Naive thymus-derived CD4-positive, alpha-beta T cell (primary cell): ENCODE results near the gene OPA1. TPM values are rescaled to one million over a fixed set of nuclear protein-coding genes. Genes with fewer than 3 reads are reported as not detected.

Experiments used
- ATAC-seq: fragments of 150-1000 bp; cut with Tn5 transposase; 2 replicates; pipeline ENCODE4 v1.10.0; 2021; ENCODE audit warnings: mild to moderate bottlenecking, moderate library complexity
- CTCF ChIA-PET: fragments of 350-600 bp; sonication (Branson Sonifier 250); formaldehyde crosslinking; loops from one replicate; lab custom pipeline; 2021; ENCODE audit warnings: antibody characterized with exemption; lab: Charles Lee
- POLR2A ChIA-PET: fragments of 350-600 bp; sonication (Branson Sonifier 250); formaldehyde crosslinking; loops from one replicate; lab custom pipeline; 2021; ENCODE audit warnings: antibody characterized with exemption, inconsistent platforms; lab: Charles Lee
- DNase-seq, 9 donors: peaks; one replicate each; pipeline versions ENCODE4 v3.0.0 to v3.0.0-alpha.2; 2020 to 2022; ENCODE audit warnings: mixed read lengths in 1 of 9
- H3K27ac ChIP-seq: one replicate; pipeline ENCODE4 v1.7.0; 2013; ENCODE audit warnings: mild to moderate bottlenecking, low read depth, low read length, moderate library complexity
- H3K27me3 ChIP-seq, 2 donors: one replicate each; pipeline ENCODE4 v1.7.0; 2013; ENCODE audit warnings: low read length in 2 of 2, mild to moderate bottlenecking in 2 of 2, moderate library complexity in 2 of 2; ENCODE audit not compliant: control insufficient read depth in 2 of 2, insufficient read depth in 2 of 2
- H3K36me3 ChIP-seq, 3 experiments: 1 replicate in 2 of 3; 2 replicates in 1 of 3; pipeline ENCODE4 v1.7.0; 2013; ENCODE audit warnings: low read length in 3 of 3, mild to moderate bottlenecking in 3 of 3, moderate library complexity in 1 of 3; ENCODE audit not compliant: insufficient read depth in 3 of 3, control insufficient read depth in 2 of 3
- H3K4me1 ChIP-seq, 2 donors: one replicate each; pipeline ENCODE4 v1.7.0; 2013; ENCODE audit warnings: low read length in 2 of 2, mild to moderate bottlenecking in 2 of 2, moderate library complexity in 1 of 2; ENCODE audit not compliant: control insufficient read depth in 2 of 2, insufficient read depth in 2 of 2
- H3K4me3 ChIP-seq: 2 replicates; pipeline ENCODE4 v1.7.0; 2013; ENCODE audit warnings: mild to moderate bottlenecking, low read length
- H3K9me3 ChIP-seq, 3 experiments: 1 replicate in 2 of 3; 2 replicates in 1 of 3; pipeline ENCODE4 v1.7.0; 2013; ENCODE audit warnings: low read length in 3 of 3; ENCODE audit not compliant: control insufficient read depth in 2 of 3
- H3K27ac Mint-ChIP-seq, 9 donors: one replicate each; pipeline ENCODE4 v1.8.0; 2020 to 2022; ENCODE audit warnings: mixed read lengths in 9 of 9, mild to moderate bottlenecking in 8 of 9, moderate library complexity in 5 of 9, inconsistent platforms in 2 of 9
- H3K27me3 Mint-ChIP-seq, 5 donors: one replicate each; pipeline ENCODE4 v1.8.0; 2021 to 2022; ENCODE audit warnings: mixed read lengths in 5 of 5, mild to moderate bottlenecking in 1 of 5
- H3K36me3 Mint-ChIP-seq, 5 donors: one replicate each; pipeline ENCODE4 v1.8.0; 2020 to 2022; ENCODE audit warnings: mixed read lengths in 5 of 5, mild to moderate bottlenecking in 3 of 5, inconsistent platforms in 1 of 5
- H3K4me1 Mint-ChIP-seq, 7 donors: one replicate each; pipeline ENCODE4 v1.8.0; 2020 to 2022; ENCODE audit warnings: mixed read lengths in 7 of 7, mild to moderate bottlenecking in 3 of 7, inconsistent platforms in 1 of 7
- H3K4me3 Mint-ChIP-seq, 10 donors: one replicate each; pipeline ENCODE4 v1.8.0; 2020 to 2022; ENCODE audit warnings: mild to moderate bottlenecking in 10 of 10, mixed read lengths in 10 of 10, moderate library complexity in 6 of 10, inconsistent platforms in 2 of 10
- H3K9me3 Mint-ChIP-seq, 11 donors: one replicate each; pipeline ENCODE4 v1.8.0; 2020 to 2022; ENCODE audit warnings: mixed read lengths in 11 of 11, mild to moderate bottlenecking in 4 of 11, inconsistent platforms in 1 of 11, moderate library complexity in 1 of 11
- intact Hi-C, 2 donors: fragments of 100-400 bp; cut with micrococcal nuclease; formaldehyde crosslinking; loops; one replicate each; pipeline ENCODE4 v1.15.1; 2023
- polyA plus RNA-seq, 2 donors: library from polyadenylated mRNA; unstranded; fragments of 300-500 nt; fragmentation: Illumina TruSeq; gene quantifications; one replicate each; pipeline ENCODE4 v1.2.3, GENCODE V29; 2021
- total RNA-seq, 6 experiments: library from RNA in 5 of 6; stranded (reverse) in 5 of 6; gene quantifications; 1 replicate in 5 of 6; 2 replicates in 1 of 6; pipeline ENCODE4 v1.2.3 and lab custom pipeline; 2021 to 2026

Gene OPA1
- total and polyA plus RNA-seq, 7 experiments from 2014 or later: 22.9 to 70.0 (median 53.4) TPM

DNA sequence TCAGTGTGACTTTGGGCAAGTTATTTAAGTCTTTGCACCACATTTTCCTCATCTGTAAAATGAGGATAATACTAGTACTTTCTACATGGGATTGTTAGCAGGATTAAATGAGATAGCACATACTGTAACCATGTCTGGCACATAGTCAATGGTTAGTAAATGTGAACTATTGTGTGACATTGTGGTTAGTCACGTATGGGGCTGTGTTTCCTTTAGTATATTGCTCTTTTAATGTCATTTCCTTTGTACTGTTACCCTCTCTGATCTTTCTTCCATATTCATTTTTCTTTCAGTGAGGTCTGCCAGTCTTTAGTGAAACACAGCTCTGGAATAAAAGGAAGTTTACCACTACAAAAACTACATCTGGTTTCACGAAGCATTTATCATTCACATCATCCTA, 21.4 kb downstream of the OPA1 start:
- Mint-ChIP-seq H3K4me3 (peak overlapping the region in 9 of 10 donors; percentile 10 to 79 (median 53)), H3K27ac (peak overlapping the region; percentile 1 to 81 (median 61)), H3K27me3 (no peaks in the 10 kb centered on the region), H3K4me1 (peaks cover 17 to 33% (median 25%) of the 10 kb centered on the region in 7 donors), H3K36me3 (peaks cover 10 to 60% (median 43%) of the 10 kb centered on the region in 5 donors), H3K9me3 (peaks cover 0 to 19% (median 3%) of the 10 kb centered on the region in 11 donors)
- Histone ChIP-seq H3K4me1 (peaks cover 0 to 12% of the 10 kb centered on the region in 2 donors), H3K9me3 (peaks cover 0 to 9% (median 0%) of the 10 kb centered on the region in 3 experiments), H3K27me3 (no peaks in the 10 kb centered on the region), H3K27ac (no peak overlapping the region), H3K36me3 (peaks cover 0 to 24% (median 4%) of the 10 kb centered on the region in 3 experiments), H3K4me3 (no peak overlapping the region)
- ChIA-PET POLR2A (no interaction called here), CTCF (no interaction called here)
- intact Hi-C loops: no loop called here
- DNase-seq (peak in 3 of 9 donors; percentile 9 to 31 (median 27)), ATAC-seq (peak; percentile 75)

DNA sequence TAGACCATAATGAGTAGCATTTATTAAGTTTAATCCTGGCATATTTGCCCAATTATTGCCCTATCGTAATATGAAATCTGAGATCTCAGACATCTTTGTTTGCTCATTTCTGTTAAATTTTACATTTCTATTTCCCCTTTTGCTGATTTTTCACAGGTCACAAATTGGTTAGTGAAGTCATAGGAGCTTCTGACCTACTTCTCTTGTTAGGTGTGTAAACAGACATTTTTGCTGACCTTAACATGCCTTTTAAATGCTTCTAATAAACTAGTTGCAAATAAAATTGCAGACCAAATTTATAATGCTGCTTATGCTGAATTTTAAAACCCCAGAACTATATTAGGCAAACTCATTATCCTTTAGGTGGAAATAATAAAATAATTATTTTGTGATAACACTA, 24.6 kb downstream of the OPA1 start:
- H3K27me3 Mint-ChIP-seq: no peaks in the 10 kb centered on the region
- peaks cover 0 to 5% (median 0%) of the 10 kb centered on the region in 11 donors for H3K9me3 Mint-ChIP-seq

DNA sequence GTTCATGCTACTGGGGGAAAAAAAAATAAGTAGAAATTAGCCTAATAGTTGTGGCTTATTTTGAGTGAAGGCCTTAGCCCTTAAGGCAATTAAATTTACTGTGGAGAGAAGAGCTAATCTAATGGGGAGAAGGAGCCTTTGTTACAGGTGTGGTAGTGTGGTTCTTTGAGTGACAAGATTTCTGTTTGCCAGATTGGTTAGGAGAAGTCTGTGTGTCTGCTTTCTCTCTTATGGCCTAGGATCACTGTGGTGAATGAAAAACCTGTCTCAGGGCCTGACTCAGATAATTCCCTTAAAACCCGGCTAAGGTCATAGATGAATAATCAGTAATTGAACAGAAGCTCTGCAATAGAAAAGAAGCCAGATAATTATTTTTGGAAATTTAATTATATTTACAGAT, 27.0 kb downstream of the OPA1 start:
- POLR2A ChIA-PET: no interaction called here
- CTCF ChIA-PET: interaction anchor here (0.7 to 0.8 kb wide), 2 partner anchors 20 to 46 kb away, joined by 3 read pairs; no protein-coding TSS in a partner anchor

More for the DNA sequence above, 24.6 kb downstream of the OPA1 start:
- Histone ChIP-seq H3K27ac (no peak overlapping the region), H3K27me3 (no peaks in the 10 kb centered on the region), H3K4me3 (no peak overlapping the region), H3K9me3 (peaks cover 0 to 5% (median 0%) of the 10 kb centered on the region in 3 experiments), H3K4me1 (peaks cover 0 to 12% of the 10 kb centered on the region in 2 donors), H3K36me3 (peaks cover 4 to 34% (median 5%) of the 10 kb centered on the region in 3 experiments)
- intact Hi-C loops: no loop called here
- Mint-ChIP-seq H3K4me1 (peaks cover 16 to 32% (median 19%) of the 10 kb centered on the region in 7 donors), H3K27ac (no peak overlapping the region), H3K36me3 (peaks cover 10 to 53% (median 42%) of the 10 kb centered on the region in 5 donors), H3K4me3 (no peak overlapping the region)
- CTCF ChIA-PET: no interaction called here
- DNase-seq: no peak
- POLR2A ChIA-PET: interaction anchor here (0.6 kb wide), 1 partner anchor 803 kb away, joined by 3 read pairs; no protein-coding TSS in a partner anchor
- no peak for ATAC-seq

DNA sequence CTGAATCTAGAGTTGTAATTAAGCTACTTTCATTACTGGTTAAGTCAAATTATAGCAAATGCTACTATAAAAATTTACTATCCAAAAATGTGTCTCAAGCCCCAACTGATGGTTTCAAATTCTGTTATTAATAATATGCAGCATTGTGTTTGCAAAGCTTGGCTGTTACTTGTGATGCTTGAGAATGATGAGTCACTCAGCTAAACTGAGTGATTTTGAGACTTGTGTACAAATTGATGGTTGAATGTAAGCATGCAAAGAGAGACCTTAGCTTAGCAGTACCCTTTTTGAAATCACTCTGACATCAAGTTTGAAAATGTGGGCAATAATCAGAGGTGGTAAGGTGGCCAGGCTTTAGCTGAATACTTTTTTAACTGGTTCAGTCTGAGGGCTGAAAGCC, 27.6 kb downstream of the OPA1 start:
- Histone ChIP-seq H3K27ac (no peak overlapping the region), H3K4me3 (no peak overlapping the region), H3K4me1 (no peaks in the 10 kb centered on the region), H3K27me3 (no peaks in the 10 kb centered on the region), H3K9me3 (no peaks in the 10 kb centered on the region), H3K36me3 (peaks cover 4 to 32% (median 5%) of the 10 kb centered on the region in 3 experiments)
- ATAC-seq: no peak
- intact Hi-C loops: no loop called here
- POLR2A ChIA-PET: interaction anchor here (0.6 kb wide), 1 partner anchor 116 kb away, joined by 4 read pairs; no protein-coding TSS in a partner anchor
- no peak overlapping the region for H3K4me3 Mint-ChIP-seq
- H3K27ac Mint-ChIP-seq: no peak overlapping the region
- no peaks in the 10 kb centered on the region for H3K27me3 Mint-ChIP-seq
- no peaks in the 10 kb centered on the region for H3K9me3 Mint-ChIP-seq
- CTCF ChIA-PET: interaction anchor here (0.7 to 0.8 kb wide), 2 partner anchors 21 to 46 kb away, joined by 3 read pairs; no protein-coding TSS in a partner anchor
- peaks cover 13 to 50% (median 25%) of the 10 kb centered on the region in 5 donors for H3K36me3 Mint-ChIP-seq
- peaks cover 0 to 18% (median 1%) of the 10 kb centered on the region in 7 donors for H3K4me1 Mint-ChIP-seq
- no peak for DNase-seq

More for the DNA sequence above, 27.0 kb downstream of the OPA1 start:
- DNase-seq (no peak), ATAC-seq (no peak)
- H3K36me3 Mint-ChIP-seq: peaks cover 13 to 52% (median 27%) of the 10 kb centered on the region in 5 donors
- Histone ChIP-seq H3K36me3 (peaks cover 4 to 32% (median 5%) of the 10 kb centered on the region in 3 experiments), H3K4me1 (no peaks in the 10 kb centered on the region), H3K9me3 (no peaks in the 10 kb centered on the region), H3K27ac (no peak overlapping the region), H3K27me3 (no peaks in the 10 kb centered on the region), H3K4me3 (no peak overlapping the region)
- intact Hi-C loops: no loop called here
- no peaks in the 10 kb centered on the region for H3K27me3 Mint-ChIP-seq
- H3K27ac Mint-ChIP-seq: no peak overlapping the region
- peaks cover 2 to 21% (median 3%) of the 10 kb centered on the region in 7 donors for H3K4me1 Mint-ChIP-seq
- no peaks in the 10 kb centered on the region for H3K9me3 Mint-ChIP-seq
- H3K4me3 Mint-ChIP-seq: no peak overlapping the region

DNA sequence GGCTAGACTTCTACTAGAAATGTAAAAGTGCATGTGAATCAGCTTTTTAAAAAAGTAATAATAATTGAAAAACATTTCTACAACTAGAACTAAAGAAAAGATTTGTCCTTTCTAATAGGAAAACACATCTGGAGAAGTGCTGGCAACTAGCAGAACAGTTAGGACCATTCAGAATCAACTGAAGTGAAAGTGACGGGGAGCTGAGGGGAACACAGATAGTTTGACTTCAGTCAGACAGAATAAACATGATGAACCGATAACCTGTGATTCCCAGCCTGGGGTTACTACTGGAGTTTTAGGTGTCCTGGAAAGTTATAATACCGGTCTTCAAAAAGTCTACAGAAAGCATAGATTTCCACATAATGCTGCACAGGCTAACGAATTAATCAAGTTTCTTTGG, 28.1 kb downstream of the OPA1 start:
- peaks cover 4 to 30% (median 5%) of the 10 kb centered on the region in 3 experiments for H3K36me3 ChIP-seq
- ChIA-PET CTCF (no interaction called here), POLR2A (interaction anchor here (0.6 kb wide), 1 partner anchor 117 kb away, joined by 4 read pairs; no protein-coding TSS in a partner anchor)
- no peak overlapping the region for H3K27ac ChIP-seq
- H3K4me3 Mint-ChIP-seq: no peak overlapping the region
- peaks cover 13 to 52% (median 30%) of the 10 kb centered on the region in 5 donors for H3K36me3 Mint-ChIP-seq
- ATAC-seq: no peak
- intact Hi-C loops: no loop called here
- H3K27me3 Mint-ChIP-seq: no peaks in the 10 kb centered on the region
- no peak overlapping the region for H3K4me3 ChIP-seq
- H3K27ac Mint-ChIP-seq: no peak overlapping the region
- H3K4me1 ChIP-seq: no peaks in the 10 kb centered on the region
- H3K4me1 Mint-ChIP-seq: peaks cover 0 to 16% (median 1%) of the 10 kb centered on the region in 7 donors
- H3K9me3 ChIP-seq: no peaks in the 10 kb centered on the region
- no peak for DNase-seq
- H3K27me3 ChIP-seq: no peaks in the 10 kb centered on the region
- H3K9me3 Mint-ChIP-seq: no peaks in the 10 kb centered on the region

DNA sequence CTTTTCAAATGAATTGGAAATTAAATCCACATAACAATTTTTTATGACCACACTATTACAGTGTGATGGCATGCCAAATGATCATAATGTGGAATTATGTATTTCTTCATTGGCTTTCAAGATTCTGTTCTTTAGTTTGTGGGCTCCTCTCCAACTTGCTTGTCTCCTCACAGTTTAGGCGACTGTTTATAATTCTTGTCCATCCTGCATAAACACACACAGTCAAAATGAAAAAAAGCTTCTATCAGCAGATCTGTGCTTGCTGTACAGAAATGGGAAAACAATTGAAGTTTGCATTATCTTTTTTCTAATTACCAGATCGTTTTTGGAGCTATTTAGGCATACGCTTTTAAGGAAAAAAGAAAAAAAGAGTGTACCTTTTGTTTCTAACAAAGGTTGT, 37.0 kb downstream of the OPA1 start:
- Mint-ChIP-seq H3K27me3 (no peaks in the 10 kb centered on the region), H3K27ac (no peak overlapping the region), H3K36me3 (peaks cover 3 to 34% (median 20%) of the 10 kb centered on the region in 5 donors), H3K4me1 (no peaks in the 10 kb centered on the region), H3K4me3 (no peak overlapping the region), H3K9me3 (peaks cover 0 to 2% (median 0%) of the 10 kb centered on the region in 11 donors)
- H3K36me3 ChIP-seq: peaks cover 4 to 7% (median 5%) of the 10 kb centered on the region in 3 experiments
- ChIA-PET POLR2A (no interaction called here), CTCF (no interaction called here)
- H3K4me3 ChIP-seq: no peak overlapping the region
- no peaks in the 10 kb centered on the region for H3K9me3 ChIP-seq
- no peaks in the 10 kb centered on the region for H3K4me1 ChIP-seq
- H3K27ac ChIP-seq: no peak overlapping the region
- ATAC-seq (no peak), DNase-seq (no peak)
- H3K27me3 ChIP-seq: no peaks in the 10 kb centered on the region
- intact Hi-C loops: no loop called here
